Gastroesophageal sphincter (tissue), 4 donors: ENCODE measurements around the gene OPCML. TPM values are rescaled to one million over a fixed set of nuclear protein-coding genes. Genes with fewer than 3 reads are reported as not detected.
A peak's percentile ranks its signal among the peaks of the same experiment; 100 is the strongest.

ENCODE experiments used
- ATAC-seq: fragments of 150-250 bp; one replicate; pipeline ENCODE4 v1.9.1; 2016; ENCODE audit warnings: mild to moderate bottlenecking, moderate library complexity
- H3K27ac ChIP-seq, 4 donors: fragments of 200-600 bp; sonication (generic) in 3 of 4; 1 replicate in 3 of 4; 2 replicates in 1 of 4; pipeline ENCODE4 v1.5.1; 2016 to 2019
- H3K27me3 ChIP-seq: fragments of 200-600 bp; sonication (generic); one replicate; pipeline ENCODE4 v1.5.1; 2019
- H3K36me3 ChIP-seq, 2 donors: fragments of 200-600 bp; sonication (generic); one replicate each; pipeline ENCODE4 v1.5.1; 2019; ENCODE audit warnings: control low read depth in 1 of 2
- H3K4me1 ChIP-seq, 3 donors: fragments of 200-600 bp; sonication (generic); 1 replicate in 2 of 3; 2 replicates in 1 of 3; pipeline ENCODE4 v1.5.1; 2016 to 2019; ENCODE audit warnings: control low read depth in 2 of 3
- H3K4me3 ChIP-seq, 2 donors: fragments of 200-600 bp; sonication (generic); one replicate each; pipeline ENCODE4 v1.5.1; 2019; ENCODE audit warnings: mild to moderate bottlenecking in 1 of 2, moderate library complexity in 1 of 2
- H3K9me3 ChIP-seq, 3 donors: fragments of 200-600 bp; sonication (generic); one replicate each; pipeline ENCODE4 v1.5.1; 2017 to 2019; ENCODE audit warnings: control low read depth in 2 of 3
- EP300 ChIP-seq: sonication (generic); formaldehyde crosslinking; IDR thresholded peaks from one replicate; pipeline ENCODE4 v1.6.1; 2017; ENCODE audit warnings: antibody characterized with exemption, mild to moderate bottlenecking
- POLR2A ChIP-seq, 2 donors: fragments of 450-650 bp; IDR thresholded peaks; one replicate each; pipeline ENCODE4 v1.6.1; 2017; ENCODE audit warnings: antibody characterized with exemption in 2 of 2, mild to moderate bottlenecking in 2 of 2, moderate library complexity in 1 of 2
- POLR2AphosphoS5 ChIP-seq: sonication (generic); formaldehyde crosslinking; IDR thresholded peaks from one replicate; pipeline ENCODE4 v1.6.1; 2017; ENCODE audit warnings: antibody characterized with exemption
- WGBS, 2 donors: methylation state at CpG; one replicate each; pipeline ENCODE4 v1.1.5; 2018; ENCODE audit warnings: low coverage in 1 of 2; 5-methylcytosine and 5-hydroxymethylcytosine counted together
- total RNA-seq, 4 donors: library from RNA; depleted of rRNA; stranded (reverse); fragments of >200 nt; gene quantifications; one replicate each; pipeline ENCODE4 v1.1.0, GENCODE V29; 2016
- TF ChIP-seq, protein P1 (sequence below), 4 experiments: fragments of 200-600 bp in 2 of 4; fragments of 450-650 bp in 2 of 4; sonication (generic) in 1 of 4; IDR thresholded peaks; one replicate each; pipeline ENCODE4 v1.5.1; 2017 to 2019; ENCODE audit warnings: antibody characterized with exemption in 4 of 4, mild to moderate bottlenecking in 2 of 4, moderate library complexity in 2 of 4

Gene OPCML
- total RNA-seq = under 1 TPM; 0.13 to 0.93 (median 0.33) TPM

DNA sequence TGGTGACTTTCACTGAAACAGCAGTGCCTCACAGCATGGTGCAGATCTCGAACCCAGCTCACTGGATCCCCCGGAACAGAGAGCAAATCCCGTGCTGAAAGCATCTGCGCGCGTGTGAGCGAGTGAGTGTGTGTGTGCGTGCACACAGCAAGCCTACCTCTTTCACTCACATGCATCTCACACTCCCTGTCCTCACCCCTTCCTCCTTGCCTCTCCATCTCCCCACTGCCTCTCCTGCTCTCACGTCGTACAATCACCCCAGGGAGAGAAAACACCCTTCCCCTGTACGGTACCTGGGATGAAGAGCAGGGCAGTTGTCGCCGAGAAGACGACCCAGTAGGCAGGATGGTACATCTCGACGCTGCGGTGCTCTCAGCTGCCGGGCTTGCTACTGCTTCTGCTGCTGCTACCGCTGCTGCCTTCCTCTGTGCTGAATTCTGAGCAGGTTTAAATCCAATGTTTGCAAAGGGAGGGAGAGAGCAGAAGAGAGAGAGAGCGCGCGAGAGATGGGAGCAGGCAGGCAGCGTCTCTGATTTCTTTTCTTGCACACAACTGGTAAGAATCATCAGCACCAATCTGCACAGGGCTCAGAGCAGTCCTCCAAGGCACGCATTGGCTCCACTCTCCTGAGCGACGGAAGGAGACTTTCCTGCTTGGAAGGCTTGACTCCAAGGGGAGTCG lies at the start of gene OPCML:
Gene OPCML (minus strand): TSS at position 531 of the 681 bp plus-strand sequence.
- peak; percentile 13 for ATAC-seq
- no peaks in the 10 kb centered on the region for H3K9me3 ChIP-seq
- peaks cover 76% of the 10 kb centered on the region for H3K27me3 ChIP-seq
- WGBS, 2 donors = 0 to 10% methylated on average over 1 to 4 of the region's 27 CpGs
- H3K4me3 ChIP-seq = peak within 1 kb of the TSS in 1 of 2 donors; percentile 29
- H3K36me3 ChIP-seq = no peaks in the 10 kb centered on the region
- H3K4me1 ChIP-seq = no peaks in the 10 kb centered on the region
- TF ChIP-seq POLR2AphosphoS5 = no peak
- no peak for TF ChIP-seq POLR2A (IDR thresholded peaks at IDR 0.05)
- TF ChIP-seq, protein P1, sequence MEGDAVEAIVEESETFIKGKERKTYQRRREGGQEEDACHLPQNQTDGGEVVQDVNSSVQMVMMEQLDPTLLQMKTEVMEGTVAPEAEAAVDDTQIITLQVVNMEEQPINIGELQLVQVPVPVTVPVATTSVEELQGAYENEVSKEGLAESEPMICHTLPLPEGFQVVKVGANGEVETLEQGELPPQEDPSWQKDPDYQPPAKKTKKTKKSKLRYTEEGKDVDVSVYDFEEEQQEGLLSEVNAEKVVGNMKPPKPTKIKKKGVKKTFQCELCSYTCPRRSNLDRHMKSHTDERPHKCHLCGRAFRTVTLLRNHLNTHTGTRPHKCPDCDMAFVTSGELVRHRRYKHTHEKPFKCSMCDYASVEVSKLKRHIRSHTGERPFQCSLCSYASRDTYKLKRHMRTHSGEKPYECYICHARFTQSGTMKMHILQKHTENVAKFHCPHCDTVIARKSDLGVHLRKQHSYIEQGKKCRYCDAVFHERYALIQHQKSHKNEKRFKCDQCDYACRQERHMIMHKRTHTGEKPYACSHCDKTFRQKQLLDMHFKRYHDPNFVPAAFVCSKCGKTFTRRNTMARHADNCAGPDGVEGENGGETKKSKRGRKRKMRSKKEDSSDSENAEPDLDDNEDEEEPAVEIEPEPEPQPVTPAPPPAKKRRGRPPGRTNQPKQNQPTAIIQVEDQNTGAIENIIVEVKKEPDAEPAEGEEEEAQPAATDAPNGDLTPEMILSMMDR (IDR thresholded peaks at IDR 0.05) = no peak
- TF ChIP-seq EP300 = no peak
- no peak within 1 kb of the TSS for H3K27ac ChIP-seq

GRCh38 chr11:133581091-133581490 lies 48.8 kb upstream of the OPCML start:
- Histone ChIP-seq H3K36me3 (no peaks in the 10 kb centered on the region), H3K4me3 (no peak overlapping the region), H3K27me3 (peaks cover 9% of the 10 kb centered on the region), H3K27ac (no peak overlapping the region), H3K9me3 (no peaks in the 10 kb centered on the region), H3K4me1 (no peaks in the 10 kb centered on the region)
- ATAC-seq = no peak
- WGBS, 2 donors = 66 to 88% methylated on average over 3 to 6 of the region's 6 CpGs
- no peak for TF ChIP-seq EP300
- TF ChIP-seq, protein P1 (IDR thresholded peaks at IDR 0.05) = no peak
- no peak for TF ChIP-seq POLR2AphosphoS5
- no peak for TF ChIP-seq POLR2A (IDR thresholded peaks at IDR 0.05)

DNA sequence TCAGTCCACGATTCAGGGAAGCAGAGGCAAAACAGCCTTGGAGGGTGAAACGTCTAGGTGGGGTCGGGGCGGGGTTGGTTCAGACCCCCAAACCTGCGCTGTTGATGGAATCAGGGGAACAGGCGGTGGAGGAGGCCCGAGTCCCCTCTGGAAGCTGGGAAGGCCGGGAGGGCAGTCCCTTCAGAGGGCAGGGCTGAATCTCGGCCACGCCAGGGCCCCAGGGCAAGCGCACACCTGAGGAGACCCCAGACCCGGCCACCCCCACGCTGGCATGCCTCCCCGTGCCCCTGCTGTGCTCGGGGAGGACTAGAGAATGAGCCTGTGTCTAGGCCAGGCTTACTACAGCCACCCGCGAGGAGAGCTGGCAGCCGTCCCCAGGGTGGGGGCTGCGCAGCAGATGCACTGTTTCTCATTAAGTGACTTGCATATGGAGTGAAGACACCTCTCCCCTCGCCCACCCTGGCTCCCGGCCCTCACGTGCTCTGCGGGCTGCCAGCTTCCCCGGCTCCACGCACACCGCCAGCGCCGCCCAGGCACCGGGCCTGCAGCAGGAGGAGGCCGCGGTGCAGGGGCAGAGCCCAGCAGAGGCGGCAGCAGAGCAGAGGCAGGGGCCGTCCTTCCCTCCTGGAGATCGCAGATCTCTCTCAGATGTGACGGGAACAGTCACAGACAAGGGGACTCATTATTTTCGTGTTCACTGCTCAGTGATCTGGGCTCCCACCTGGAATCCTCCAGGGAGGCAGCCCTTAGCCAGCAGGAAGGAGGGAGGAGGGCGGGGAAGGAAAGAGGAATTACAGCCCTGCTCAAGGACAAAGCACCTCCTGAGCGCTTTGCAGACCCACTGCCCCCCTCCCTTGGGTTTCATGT lies 47.1 kb upstream of the OPCML start:
- H3K9me3 ChIP-seq = no peaks in the 10 kb centered on the region
- no peaks in the 10 kb centered on the region for H3K36me3 ChIP-seq
- peaks cover 9% of the 10 kb centered on the region for H3K27me3 ChIP-seq
- H3K4me3 ChIP-seq = no peak overlapping the region
- no peak for ATAC-seq
- no peak overlapping the region for H3K27ac ChIP-seq
- H3K4me1 ChIP-seq = no peaks in the 10 kb centered on the region
- TF ChIP-seq, protein P1 (IDR thresholded peaks at IDR 0.05) = no peak
- no peak for TF ChIP-seq POLR2AphosphoS5
- TF ChIP-seq EP300 = no peak
- 53 to 78% methylated on average over 8 to 15 of the region's 38 CpGs for WGBS, 2 donors

DNA sequence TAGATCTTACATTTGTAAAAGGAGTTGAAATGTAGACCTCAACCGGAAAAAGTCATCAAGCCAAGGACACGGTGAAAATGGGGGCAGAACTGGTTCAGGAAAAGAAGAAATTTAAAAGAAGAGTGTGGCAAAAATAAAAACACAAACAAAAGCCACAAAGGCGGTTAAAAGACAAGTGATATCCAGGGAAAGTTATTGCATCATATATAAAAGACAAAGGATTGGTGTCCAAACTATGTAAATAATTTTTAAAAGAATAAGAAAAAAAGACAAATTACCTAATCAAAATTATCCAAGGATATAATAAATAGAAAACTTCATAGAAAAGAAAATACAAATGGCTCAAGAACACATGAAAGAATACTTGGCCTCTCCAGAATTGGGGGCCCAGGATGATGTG lies 45.1 kb upstream of the OPCML start:
- Histone ChIP-seq H3K9me3 (no peaks in the 10 kb centered on the region), H3K4me3 (no peak overlapping the region), H3K4me1 (no peaks in the 10 kb centered on the region), H3K36me3 (no peaks in the 10 kb centered on the region), H3K27me3 (peaks cover 13% of the 10 kb centered on the region), H3K27ac (no peak overlapping the region)
- ATAC-seq = no peak
- 93% methylated on average over 2 to 3 of the region's 3 CpGs for WGBS, 2 donors
- TF ChIP-seq POLR2AphosphoS5 = no peak

DNA sequence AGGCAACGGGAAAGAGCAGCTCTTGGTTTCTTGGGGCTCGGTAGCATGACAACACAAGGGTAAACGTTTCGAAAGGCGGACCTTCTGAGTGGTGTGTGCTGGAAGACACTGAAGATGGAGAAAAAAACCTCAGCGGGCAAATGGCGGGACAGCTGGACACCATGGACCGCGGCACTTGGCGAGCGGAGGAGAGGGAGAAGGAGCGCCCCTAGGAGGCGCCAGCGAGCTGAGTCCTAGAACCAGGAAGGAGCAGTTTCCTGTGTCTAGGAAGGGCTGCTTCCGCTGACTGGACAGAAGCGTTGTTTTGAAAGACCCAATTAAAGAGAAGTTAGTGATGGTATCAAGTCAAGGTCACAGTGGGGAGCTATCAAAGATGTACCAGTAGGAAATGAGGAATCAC lies 44.0 kb upstream of the OPCML start:
- WGBS, 2 donors = 82 to 90% methylated on average over 2 to 15 of the region's 16 CpGs
- no peaks in the 10 kb centered on the region for H3K36me3 ChIP-seq
- H3K4me1 ChIP-seq = no peaks in the 10 kb centered on the region
- no peak overlapping the region for H3K27ac ChIP-seq
- H3K4me3 ChIP-seq = no peak overlapping the region
- H3K9me3 ChIP-seq = no peaks in the 10 kb centered on the region
- no peak for TF ChIP-seq EP300
- TF ChIP-seq, protein P1 (IDR thresholded peaks at IDR 0.05) = no peak
- TF ChIP-seq POLR2A (IDR thresholded peaks at IDR 0.05) = no peak
- TF ChIP-seq POLR2AphosphoS5 = no peak
- no peak for ATAC-seq
- H3K27me3 ChIP-seq = peaks cover 13% of the 10 kb centered on the region
